AG04450 (cell line): Measurements from ENCODE around the gene MAP3K5. TPM values are rescaled to one million over a fixed set of nuclear protein-coding genes. Genes with fewer than 3 reads are reported as not detected.
"Not testable (repeated sequence)": the region's sequence is repeated elsewhere in the genome, so short reads cannot be mapped to it uniquely, and the experiment has no call there.

Source experiments
- CTCF ChIA-PET: fragments of 300-600, 350-600 bp; formaldehyde crosslinking; extraction: SDS; loops from one replicate; lab custom pipeline; 2022; ENCODE audit warnings: antibody characterized with exemption, inconsistent platforms; lab: Charles Lee
- POLR2A ChIA-PET: fragments of 350-600 bp; formaldehyde crosslinking; extraction: SDS; loops from one replicate; lab custom pipeline; 2021; ENCODE audit warnings: antibody characterized with exemption, inconsistent platforms; lab: Yijun Ruan, JAX
- DNase-seq: peaks from one replicate; pipeline ENCODE4 v3.0.0-alpha.2; 2011; ENCODE audit warnings: low read depth, low spot score
- H3K27ac ChIP-seq: one replicate; pipeline ENCODE4 v1.5.1; 2012; ENCODE audit warnings: low read depth, low read length, control low read depth
- H3K27me3 ChIP-seq: one replicate; pipeline ENCODE4 v1.6.0; 2012; ENCODE audit warnings: low read length; ENCODE audit not compliant: control insufficient read depth, insufficient read depth
- H3K4me3 ChIP-seq: 2 replicates; pipeline ENCODE4 v1.5.1; 2011; ENCODE audit warnings: mild to moderate bottlenecking, low read depth, low read length, control low read depth
- H3K9me3 ChIP-seq: 2 replicates; pipeline ENCODE4 v1.5.1; 2012; ENCODE audit warnings: low read length; ENCODE audit not compliant: control insufficient read depth, insufficient read depth
- CTCF ChIP-seq: IDR thresholded peaks from 2 replicates; pipeline ENCODE4 v1.5.1; 2011; ENCODE audit warnings: low read depth, low read length, control low read depth, inconsistent platforms
- polyA plus RNA-seq: library from polyadenylated mRNA; depleted of rRNA; stranded (reverse); fragments of >200 nt; gene quantifications from 2 replicates; pipeline ENCODE4 v1.2.3, GENCODE V29; 2011

The MAP3K5 gene
- polyA plus RNA-seq, 1 experiment, result 17.0 TPM

- no peak overlapping the region for H3K27ac ChIP-seq
- no peak for TF ChIP-seq CTCF
- DNase-seq, result no peak
- H3K9me3 ChIP-seq, result no peaks in the 10 kb centered on the region
- no peak overlapping the region for H3K4me3 ChIP-seq
- CTCF ChIA-PET, result interaction anchor here (0.8 kb wide), 1 partner anchor 18 kb away, joined by 3 read pairs; no protein-coding TSS in a partner anchor
- POLR2A ChIA-PET, result no interaction called here
- no peaks in the 10 kb centered on the region for H3K27me3 ChIP-seq
These were observed 95.4 kb downstream of the MAP3K5 start for GRCh38 chr6:136696783-136697364.

GRCh38 chr6:136696238-136696637 lies 96.0 kb downstream of the MAP3K5 start:
- CTCF ChIA-PET, result interaction anchor here (0.8 kb wide), 1 partner anchor 17 kb away, joined by 3 read pairs; no protein-coding TSS in a partner anchor
- no peak for DNase-seq
- TF ChIP-seq CTCF, result no peak
- H3K27me3 ChIP-seq, result no peaks in the 10 kb centered on the region
- no peak overlapping the region for H3K4me3 ChIP-seq
- no peaks in the 10 kb centered on the region for H3K9me3 ChIP-seq
- H3K27ac ChIP-seq, result no peak overlapping the region
- POLR2A ChIA-PET, result no interaction called here

- no peaks in the 10 kb centered on the region for H3K9me3 ChIP-seq
- H3K4me3 ChIP-seq, result no peak overlapping the region
- H3K27me3 ChIP-seq, result no peaks in the 10 kb centered on the region
- H3K27ac ChIP-seq, result no peak overlapping the region
- ChIA-PET POLR2A (no interaction called here), CTCF (no interaction called here)
- TF ChIP-seq CTCF, result no peak
- no peak for DNase-seq
These were observed 96.9 kb downstream of the MAP3K5 start for GRCh38 chr6:136695412-136695811.

GRCh38 chr6:136693090-136693489 lies 99.2 kb downstream of the MAP3K5 start:
- CTCF ChIA-PET, result interaction anchor here (1.0 to 1.1 kb wide), 2 partner anchors 49 to 99 kb away, joined by 3 read pairs; partner anchors contain the start of gene MAP3K5
- Histone ChIP-seq H3K27ac (no peak overlapping the region), H3K27me3 (no peaks in the 10 kb centered on the region), H3K9me3 (no peaks in the 10 kb centered on the region), H3K4me3 (no peak overlapping the region)
- POLR2A ChIA-PET, result no interaction called here
- no peak for DNase-seq
- no peak for TF ChIP-seq CTCF

GRCh38 chr6:136687894-136688293 lies 104.4 kb downstream of the MAP3K5 start:
- POLR2A ChIA-PET, H3K27me3 ChIP-seq, DNase-seq, H3K9me3 ChIP-seq, H3K4me3 ChIP-seq, H3K27ac ChIP-seq: not testable (repeated sequence)
- CTCF ChIA-PET, result interaction anchor here (1.0 kb wide), 2 partner anchors 44 to 158 kb away, joined by 4 read pairs; no protein-coding TSS in a partner anchor
